Right atrium auricular region (tissue), 2 donors: ENCODE results near the gene LRRC7. TPM values are rescaled to one million over a fixed set of nuclear protein-coding genes. Genes with fewer than 3 reads are reported as not detected.
"Not testable (repeated sequence)": the region's sequence is repeated elsewhere in the genome, so short reads cannot be mapped to it uniquely, and the experiment has no call there.

Experiments used
- DNase-seq: peaks from one replicate; pipeline ENCODE4 v3.0.0-alpha.2; 2019; ENCODE audit warnings: low spot score
- H3K27ac ChIP-seq, 2 donors: fragments of 200-600 bp; sonication (generic); 1 replicate in 1 of 2; 2 replicates in 1 of 2; pipeline ENCODE4 v1.5.1; 2016 to 2019
- H3K27me3 ChIP-seq, 2 donors: fragments of 200-600 bp; sonication (generic); one replicate each; pipeline versions ENCODE4 v1.5.1 to v1.6.0; 2017 to 2019
- H3K36me3 ChIP-seq: fragments of 200-600 bp; sonication (generic); one replicate; pipeline ENCODE4 v1.5.1; 2016
- H3K4me1 ChIP-seq, 2 donors: fragments of 200-600 bp; sonication (generic); one replicate each; pipeline versions ENCODE4 v1.5.1 to v1.6.0; 2017 to 2019
- H3K4me3 ChIP-seq, 2 donors: fragments of 200-600 bp; sonication (generic); 1 replicate in 1 of 2; 2 replicates in 1 of 2; pipeline ENCODE4 v1.5.1; 2017 to 2019; ENCODE audit warnings: mild to moderate bottlenecking in 1 of 2, moderate library complexity in 1 of 2
- H3K9me3 ChIP-seq, 2 donors: fragments of 200-600 bp; sonication (generic); one replicate each; pipeline ENCODE4 v1.5.1; 2019
- total RNA-seq, 2 donors: library from RNA; depleted of rRNA; stranded (reverse); fragments of >200 nt; gene quantifications; one replicate each; pipeline ENCODE4 v1.1.0, GENCODE V29; 2016
- TF ChIP-seq, protein P1 (sequence below), 2 donors: fragments of 200-600 bp; sonication (generic); IDR thresholded peaks; one replicate each; pipeline ENCODE4 v1.5.1; 2019; ENCODE audit warnings: antibody characterized with exemption in 2 of 2

Gene LRRC7
- total RNA-seq, 2 donors from 2014 or later: 0.75 to 14.3 TPM

DNA sequence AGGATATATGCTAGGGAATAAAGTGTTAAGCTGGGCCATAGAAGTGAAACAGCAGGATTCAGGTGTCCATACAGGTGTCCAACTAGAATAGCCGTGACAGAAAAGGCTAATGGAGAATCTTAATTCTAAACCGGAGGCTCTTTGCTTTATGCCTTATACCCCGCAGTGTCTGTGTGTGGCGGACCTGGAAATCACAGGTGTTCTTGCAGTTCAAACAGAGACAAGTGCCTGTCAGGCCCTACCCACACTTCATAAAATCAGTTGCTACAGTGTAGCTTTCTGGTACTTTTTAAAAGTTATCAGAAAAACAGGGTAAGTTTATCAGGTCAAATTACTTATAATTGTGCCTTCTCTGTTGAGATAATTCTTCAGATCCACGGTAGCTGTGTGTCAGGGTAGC, 293.9 kb downstream of the LRRC7 start:
- TF ChIP-seq, protein P1, sequence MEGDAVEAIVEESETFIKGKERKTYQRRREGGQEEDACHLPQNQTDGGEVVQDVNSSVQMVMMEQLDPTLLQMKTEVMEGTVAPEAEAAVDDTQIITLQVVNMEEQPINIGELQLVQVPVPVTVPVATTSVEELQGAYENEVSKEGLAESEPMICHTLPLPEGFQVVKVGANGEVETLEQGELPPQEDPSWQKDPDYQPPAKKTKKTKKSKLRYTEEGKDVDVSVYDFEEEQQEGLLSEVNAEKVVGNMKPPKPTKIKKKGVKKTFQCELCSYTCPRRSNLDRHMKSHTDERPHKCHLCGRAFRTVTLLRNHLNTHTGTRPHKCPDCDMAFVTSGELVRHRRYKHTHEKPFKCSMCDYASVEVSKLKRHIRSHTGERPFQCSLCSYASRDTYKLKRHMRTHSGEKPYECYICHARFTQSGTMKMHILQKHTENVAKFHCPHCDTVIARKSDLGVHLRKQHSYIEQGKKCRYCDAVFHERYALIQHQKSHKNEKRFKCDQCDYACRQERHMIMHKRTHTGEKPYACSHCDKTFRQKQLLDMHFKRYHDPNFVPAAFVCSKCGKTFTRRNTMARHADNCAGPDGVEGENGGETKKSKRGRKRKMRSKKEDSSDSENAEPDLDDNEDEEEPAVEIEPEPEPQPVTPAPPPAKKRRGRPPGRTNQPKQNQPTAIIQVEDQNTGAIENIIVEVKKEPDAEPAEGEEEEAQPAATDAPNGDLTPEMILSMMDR (IDR thresholded peaks at IDR 0.05): no peak
- Histone ChIP-seq H3K9me3 (no peaks in the 10 kb centered on the region), H3K36me3 (no peaks in the 10 kb centered on the region), H3K27ac (no peak overlapping the region), H3K4me3 (no peak overlapping the region), H3K27me3 (no peaks in the 10 kb centered on the region), H3K4me1 (no peaks in the 10 kb centered on the region)
- no peak for DNase-seq

DNA sequence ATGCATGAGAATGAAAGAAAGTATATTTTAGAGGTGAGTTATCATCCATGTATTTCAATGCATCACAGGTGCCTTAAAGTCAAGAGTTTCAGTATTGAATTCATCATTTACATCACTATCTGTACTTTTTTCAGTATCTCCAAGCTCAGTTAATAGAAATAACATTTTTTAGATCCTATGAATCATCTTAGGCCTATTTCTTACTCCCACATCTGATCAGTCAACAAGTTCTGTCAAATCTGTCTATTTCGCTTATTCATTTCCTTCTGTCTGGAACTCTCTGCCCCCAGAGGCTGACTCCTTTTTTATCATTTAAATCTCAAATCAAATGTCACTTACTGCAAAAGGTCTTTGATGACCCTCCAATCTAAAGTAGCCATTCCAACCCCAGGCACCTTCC, 295.2 kb downstream of the LRRC7 start:
- TF ChIP-seq, protein P1 (IDR thresholded peaks at IDR 0.05): no peak
- Histone ChIP-seq H3K27ac (no peak overlapping the region), H3K36me3 (no peaks in the 10 kb centered on the region), H3K4me1 (no peaks in the 10 kb centered on the region), H3K27me3 (no peaks in the 10 kb centered on the region), H3K4me3 (no peak overlapping the region), H3K9me3 (no peaks in the 10 kb centered on the region)
- DNase-seq: no peak

DNA sequence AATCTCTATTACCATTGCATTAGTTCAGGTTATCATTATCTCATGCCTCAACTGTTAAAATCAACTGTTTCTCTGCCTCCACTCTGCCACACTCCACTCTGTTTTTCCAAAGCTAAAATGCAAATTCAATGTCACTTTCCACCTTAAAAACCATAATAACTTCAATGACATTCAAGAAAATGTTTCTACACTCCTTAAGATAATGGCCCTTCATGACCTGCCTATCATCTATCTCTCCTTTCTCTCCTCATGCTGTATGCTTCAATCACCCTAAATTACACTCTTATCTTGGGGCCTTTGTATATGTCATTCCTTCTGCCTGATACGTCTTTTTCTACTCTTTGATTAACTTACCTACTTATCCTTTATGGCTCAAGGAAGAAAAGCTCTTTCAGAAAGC, 296.0 kb downstream of the LRRC7 start:
- Histone ChIP-seq H3K4me1 (no peaks in the 10 kb centered on the region), H3K4me3 (no peak overlapping the region), H3K9me3 (no peaks in the 10 kb centered on the region), H3K27ac (no peak overlapping the region), H3K27me3 (no peaks in the 10 kb centered on the region), H3K36me3 (no peaks in the 10 kb centered on the region)
- DNase-seq: no peak
- TF ChIP-seq, protein P1 (IDR thresholded peaks at IDR 0.05): no peak

DNA sequence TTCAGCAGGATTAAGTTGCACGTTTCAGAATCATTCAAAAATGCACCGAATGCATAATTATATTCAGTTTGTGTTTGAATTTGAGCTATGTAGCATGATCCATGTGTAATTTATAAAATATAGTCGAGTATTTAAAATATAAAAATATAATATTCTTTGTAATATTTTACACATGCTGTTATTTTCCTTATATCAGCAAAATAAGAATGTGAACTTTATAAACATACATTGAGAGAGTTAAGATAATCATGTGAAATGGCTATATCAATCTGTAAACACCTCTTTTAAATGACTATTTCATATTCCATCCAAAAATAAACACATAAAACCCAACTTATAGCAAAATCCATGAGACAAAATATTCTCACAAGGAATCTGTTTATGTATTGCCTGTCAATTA, 303.7 kb downstream of the LRRC7 start:
- Histone ChIP-seq H3K4me3 (no peak overlapping the region), H3K27me3 (no peaks in the 10 kb centered on the region), H3K27ac (no peak overlapping the region), H3K9me3 (no peaks in the 10 kb centered on the region), H3K4me1 (no peaks in the 10 kb centered on the region), H3K36me3 (no peaks in the 10 kb centered on the region)
- no peak for DNase-seq
- TF ChIP-seq, protein P1 (IDR thresholded peaks at IDR 0.05): no peak

DNA sequence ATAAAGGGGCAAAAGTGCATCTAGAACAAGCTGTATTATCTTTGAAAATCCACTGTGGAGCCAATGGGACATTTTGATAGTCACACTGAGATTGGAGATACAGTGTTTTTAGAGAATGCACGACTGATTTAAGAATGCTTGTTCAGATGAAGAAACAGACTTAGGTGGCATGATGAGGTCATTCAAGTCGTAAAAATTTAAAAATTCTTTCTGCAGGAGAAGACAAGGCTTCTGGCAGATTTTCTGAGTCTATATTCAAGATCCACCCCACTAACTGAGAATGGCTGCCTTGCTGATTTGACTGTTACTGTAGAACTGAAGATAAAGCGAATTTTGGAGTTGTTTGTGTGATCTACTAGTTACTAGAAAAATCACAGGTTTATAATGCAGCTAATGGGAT, 310.6 kb downstream of the LRRC7 start:
- Histone ChIP-seq H3K4me1 (no peaks in the 10 kb centered on the region), H3K36me3 (no peaks in the 10 kb centered on the region), H3K4me3 (no peak overlapping the region), H3K27me3 (no peaks in the 10 kb centered on the region), H3K9me3 (no peaks in the 10 kb centered on the region), H3K27ac (no peak overlapping the region)
- DNase-seq: no peak
- TF ChIP-seq, protein P1 (IDR thresholded peaks at IDR 0.05): no peak

DNA sequence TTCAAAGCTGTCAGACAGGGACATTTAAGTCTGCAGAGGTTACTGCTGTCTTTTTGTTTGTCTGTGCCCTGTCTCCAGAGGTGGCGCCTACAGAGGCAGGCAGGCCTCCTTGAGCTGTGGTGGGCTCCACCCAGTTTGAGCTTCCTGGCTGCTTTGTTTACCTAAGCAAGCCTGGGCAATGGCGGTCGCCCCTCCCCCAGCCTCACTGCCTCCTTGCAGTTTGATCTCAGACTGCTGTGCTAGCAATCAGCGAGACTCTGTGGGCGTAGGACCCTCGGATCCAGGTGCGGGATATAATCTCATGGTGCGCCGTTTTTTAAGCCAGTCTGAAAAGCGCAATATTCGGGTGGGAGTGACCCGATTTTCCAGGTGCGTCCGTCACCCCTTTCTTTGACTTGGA, 320.3 kb downstream of the LRRC7 start:
- H3K27ac ChIP-seq, H3K27me3 ChIP-seq, DNase-seq, H3K36me3 ChIP-seq, H3K4me1 ChIP-seq, H3K4me3 ChIP-seq: not testable (repeated sequence)
- H3K9me3 ChIP-seq: peaks cover 0 to 16% of the 10 kb centered on the region in 2 donors
